HG03097 (cell line): ENCODE results near the gene GNAL.
"Not testable (repeated sequence)": the region's sequence is repeated elsewhere in the genome, so short reads cannot be mapped to it uniquely, and the experiment has no call there.

Source experiments
- ATAC-seq: cut with Tn5 transposase; IDR thresholded peaks from one replicate; pipeline ENCODE4 v1.9.1; 2021; ENCODE audit not compliant: unreplicated experiment, low FRiP score

GNAL gene

DNA sequence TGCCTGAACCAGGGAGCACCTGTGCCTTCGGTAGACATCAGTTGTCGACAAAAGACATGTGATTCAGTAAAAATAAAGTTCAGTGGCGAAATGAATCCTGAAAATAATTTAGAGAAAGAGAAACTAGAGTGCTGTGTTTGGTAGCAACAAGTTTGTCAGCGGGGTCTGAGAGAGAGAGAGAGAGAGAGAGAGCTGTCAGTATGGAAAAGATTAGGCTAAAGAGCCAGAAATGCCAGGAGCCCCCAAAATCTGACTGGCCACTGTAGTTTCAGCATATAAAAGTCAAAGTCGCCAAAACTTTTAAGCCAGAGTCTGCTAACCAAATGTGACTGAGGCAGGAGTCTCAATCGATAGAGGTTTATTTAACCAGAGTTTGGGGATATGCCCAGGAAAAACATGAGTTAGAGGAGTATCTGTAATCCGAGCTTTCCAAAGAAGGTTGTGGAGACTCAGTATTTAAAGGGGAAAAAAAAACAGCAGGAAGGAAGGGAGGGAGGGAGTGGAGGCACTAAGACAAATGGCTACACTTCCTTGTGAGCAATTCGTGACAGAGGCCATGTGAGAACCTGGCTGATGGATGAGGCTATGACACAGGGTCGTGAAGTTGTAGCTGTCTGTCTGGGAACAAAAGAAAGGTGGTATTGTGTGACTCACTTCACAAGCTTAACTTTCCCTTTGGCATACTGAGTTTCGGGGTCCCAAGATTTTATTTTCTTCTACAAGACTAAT is 20.5 kb upstream of the GNAL start:
- ATAC-seq = no peak

DNA sequence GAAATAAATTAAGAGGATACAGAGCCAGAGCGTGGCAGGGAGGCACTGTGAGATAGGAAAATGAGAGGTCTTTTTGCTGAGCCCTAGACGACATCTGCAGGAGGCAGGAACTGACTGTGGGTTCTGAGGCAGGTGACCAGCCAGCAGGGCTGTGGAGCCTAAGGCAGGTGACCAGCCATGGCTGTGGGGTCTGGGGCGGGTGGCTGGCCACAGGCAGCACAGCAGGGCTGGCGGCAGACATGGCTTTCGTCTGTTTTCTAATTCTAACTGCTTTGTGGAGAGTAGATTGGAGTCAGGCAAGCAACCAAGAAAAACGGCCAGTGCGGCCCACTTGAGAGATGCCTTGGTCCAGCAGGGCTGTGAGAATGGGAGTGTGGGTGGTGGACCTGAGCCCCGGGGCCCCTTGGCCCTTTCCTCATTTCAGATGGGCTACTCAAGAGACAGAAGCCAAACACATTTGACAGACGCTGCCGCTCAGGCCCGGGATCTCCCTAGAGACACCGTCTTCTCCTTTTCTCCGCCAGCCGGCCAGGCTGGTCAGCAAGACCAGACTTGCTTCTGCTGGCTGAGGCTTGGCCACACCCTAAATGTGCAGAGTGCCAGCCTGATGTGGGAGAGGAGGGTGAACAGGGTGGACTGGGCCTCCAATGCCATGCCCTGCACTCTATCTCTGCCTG is 19.7 kb upstream of the GNAL start:
- ATAC-seq = no peak

GRCh38 chr18:11669948-11670275 is 19.2 kb upstream of the GNAL start:
- ATAC-seq = no peak

DNA sequence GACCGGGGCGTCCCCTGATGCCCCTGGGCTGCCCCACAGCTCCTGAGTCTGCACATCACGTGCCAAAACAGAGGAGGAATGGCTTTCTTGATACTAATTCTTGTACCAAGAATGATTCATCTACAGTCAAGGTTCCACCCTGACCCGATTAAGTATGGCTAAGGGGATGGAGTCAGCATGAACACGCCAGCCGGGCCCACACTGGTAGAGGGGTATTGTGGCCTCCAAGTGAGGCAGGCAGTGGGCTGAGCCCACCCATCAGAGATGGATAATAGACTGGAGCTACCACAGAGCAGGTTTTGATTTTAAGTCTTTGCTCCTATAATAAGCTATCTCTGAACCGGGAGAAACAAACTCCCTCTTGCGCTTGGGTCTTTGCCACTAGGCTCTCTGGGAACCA is 17.9 kb upstream of the GNAL start:
- no peak for ATAC-seq

DNA sequence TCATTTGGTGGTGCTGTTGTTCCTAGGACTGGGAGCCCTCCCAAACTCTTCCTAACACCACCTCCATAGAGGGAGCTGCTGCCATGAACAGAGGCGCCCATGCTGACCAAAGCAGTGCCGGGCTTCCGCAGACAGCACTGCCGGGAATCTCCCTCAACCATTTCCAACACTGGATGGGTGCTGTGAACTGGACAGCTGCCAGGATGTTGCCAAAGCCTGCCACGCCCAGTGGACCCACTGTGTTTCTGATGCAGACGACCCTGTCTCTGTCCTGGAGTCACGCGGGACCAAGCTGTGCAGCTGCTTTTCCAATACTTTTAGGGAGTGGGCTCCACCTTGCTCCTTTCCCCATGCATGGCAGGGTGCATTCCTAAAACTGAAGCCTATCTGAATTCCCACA is 16.9 kb upstream of the GNAL start:
- ATAC-seq = no peak

DNA sequence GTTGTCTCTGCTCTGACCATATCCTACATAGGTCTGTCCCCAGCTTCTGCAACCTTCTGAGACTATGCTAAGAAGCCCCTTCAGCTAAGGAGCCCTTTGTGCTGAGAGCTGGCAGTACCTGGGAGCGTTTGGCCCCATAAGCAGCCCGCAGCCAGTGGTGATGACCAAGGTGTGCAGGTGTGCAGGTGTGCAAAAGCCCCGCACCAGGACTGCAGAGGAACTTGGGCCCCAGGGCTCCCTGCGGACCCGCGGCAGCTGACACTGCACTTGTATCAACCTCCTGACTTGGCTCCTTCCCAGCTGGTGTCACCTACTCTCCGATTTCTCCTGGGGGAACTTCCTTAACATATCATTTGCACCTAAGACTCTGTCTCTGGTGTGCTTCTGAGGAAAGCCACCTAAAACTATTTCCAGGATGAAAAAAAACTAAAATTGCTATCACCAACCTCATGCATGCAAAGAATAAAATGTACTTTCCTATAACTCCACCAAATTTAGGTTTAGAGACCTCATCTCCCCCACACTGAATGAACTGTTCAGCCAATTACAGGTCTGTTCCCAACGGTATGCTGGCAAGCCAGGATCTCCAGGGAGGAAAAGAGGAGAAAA is 16.1 kb upstream of the GNAL start:
- no peak for ATAC-seq

DNA sequence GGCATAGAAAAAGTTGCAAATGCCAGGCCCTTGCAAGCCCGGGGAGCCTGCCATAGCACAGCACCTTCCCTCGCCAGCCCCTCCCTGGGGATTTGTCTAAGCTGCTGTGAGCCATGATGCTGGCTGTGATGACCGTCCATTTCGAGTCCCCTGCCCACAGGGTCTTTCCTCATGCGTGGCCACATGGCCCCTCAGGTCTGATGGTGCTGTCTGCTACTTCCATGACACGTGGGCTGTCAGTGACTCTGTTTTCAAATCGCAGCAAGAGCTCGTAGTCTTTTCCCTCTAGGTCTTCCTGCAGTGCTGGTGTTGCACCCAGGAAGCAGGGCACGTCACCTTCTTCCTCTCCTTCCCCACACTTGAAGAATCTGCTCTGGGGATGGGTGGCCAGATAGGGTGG is 15.5 kb upstream of the GNAL start:
- ATAC-seq = no peak

DNA sequence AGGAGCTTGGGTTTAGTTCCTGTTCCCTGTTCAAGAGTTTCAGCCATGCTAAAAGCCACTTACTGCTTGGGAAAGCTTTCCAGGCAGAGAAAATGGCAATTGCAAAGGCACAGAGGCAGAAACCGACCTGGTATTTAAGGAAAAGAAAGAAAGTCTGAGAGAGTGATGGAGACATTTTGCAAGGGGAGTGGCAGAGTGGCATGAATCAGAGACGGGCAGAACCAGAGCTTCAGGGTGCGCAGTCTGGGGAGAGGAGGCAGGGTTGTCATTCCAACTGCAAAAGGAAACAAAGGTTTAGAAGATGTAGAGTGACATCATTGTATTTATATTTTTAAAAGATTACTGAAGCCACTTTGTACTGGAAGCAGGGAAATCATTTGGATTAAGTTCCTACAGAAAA is 14.9 kb upstream of the GNAL start:
- ATAC-seq = no peak

DNA sequence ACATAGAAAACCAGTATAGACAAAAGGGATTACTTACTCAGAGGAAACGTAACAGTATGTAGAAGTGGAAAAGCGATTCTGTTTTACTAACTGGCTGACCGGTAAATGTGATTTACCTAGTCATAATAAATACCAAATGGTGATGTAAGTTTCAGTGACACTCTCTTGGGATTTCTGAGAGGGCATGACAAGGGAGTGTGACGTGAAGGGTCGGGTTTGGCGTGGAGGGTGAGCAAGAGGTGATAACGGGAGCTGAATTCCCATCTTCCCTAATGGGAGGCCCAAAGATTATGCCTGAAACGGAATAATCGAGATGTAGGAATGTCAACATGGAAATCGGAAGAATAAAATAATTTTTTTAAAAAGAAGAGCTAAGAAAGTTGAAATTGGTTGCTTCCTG is 12.7 kb upstream of the GNAL start:
- no peak for ATAC-seq

DNA sequence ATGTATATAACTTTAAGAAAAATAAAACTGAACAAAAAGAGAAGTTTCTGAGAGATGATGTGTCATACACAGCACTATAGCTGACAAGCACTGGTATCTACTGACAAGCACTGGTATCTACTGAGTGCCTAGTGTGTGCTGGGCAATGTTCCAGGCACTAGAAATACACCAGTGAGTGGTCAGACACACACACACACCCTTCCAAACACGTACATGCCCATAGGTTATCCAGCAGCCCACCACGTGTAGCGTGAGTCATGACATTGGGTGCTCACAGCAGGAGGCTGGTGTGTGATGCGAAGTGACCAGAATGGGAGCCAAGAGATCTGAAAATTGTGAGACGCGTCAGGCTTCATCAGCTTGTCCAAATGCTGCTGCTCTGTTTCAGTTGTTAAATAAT is 12.2 kb upstream of the GNAL start:
- no peak for ATAC-seq

- ATAC-seq = no peak
These were observed 10.9 kb upstream of the GNAL start for GRCh38 chr18:11678211-11678610.

DNA sequence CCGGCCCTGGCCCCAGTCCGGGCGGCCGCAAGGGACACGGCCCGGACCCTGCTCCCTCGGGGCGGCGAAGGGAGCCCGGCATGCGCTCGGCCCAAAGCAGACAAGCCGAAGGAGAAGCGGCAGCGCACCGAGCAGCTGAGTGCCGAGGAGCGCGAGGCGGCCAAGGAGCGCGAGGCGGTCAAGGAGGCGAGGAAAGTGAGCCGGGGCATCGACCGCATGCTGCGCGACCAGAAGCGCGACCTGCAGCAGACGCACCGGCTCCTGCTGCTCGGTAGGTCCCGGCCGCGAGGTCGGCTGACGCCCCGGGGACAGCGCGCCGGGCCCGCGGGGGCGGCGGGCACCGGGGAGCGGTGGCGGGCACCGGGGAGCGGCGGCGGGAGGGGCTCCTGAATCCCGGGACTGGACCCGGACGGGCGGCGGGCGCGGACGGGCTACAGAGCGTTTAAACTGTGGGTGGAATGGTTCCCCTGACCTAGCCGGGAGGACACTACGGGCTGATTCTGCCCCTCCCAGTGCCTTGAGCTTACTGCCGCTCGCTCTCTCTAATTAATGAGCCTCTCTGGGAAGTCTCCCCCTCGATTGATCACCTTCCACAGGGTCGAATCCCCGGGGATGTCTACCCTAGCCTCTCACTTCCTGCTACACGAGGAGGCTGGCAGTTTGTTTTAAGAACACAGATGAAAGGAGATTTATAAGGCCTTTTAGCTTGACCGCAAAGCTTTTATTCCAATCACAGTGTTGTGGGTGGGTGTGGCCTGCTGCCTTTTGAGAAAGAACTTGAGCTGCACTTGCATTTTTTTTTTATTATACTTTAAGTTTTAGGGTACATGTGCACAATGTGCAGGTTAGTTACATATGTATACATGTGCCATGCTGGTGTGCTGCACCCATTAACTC is 853 bp downstream of the GNAL start:
- ATAC-seq = peak; percentile 53

- not testable (repeated sequence) for ATAC-seq
These were observed 1.6 kb downstream of the GNAL start for GRCh38 chr18:11690660-11691059.

- ATAC-seq = no peak
These were observed 6.7 kb downstream of the GNAL start for GRCh38 chr18:11695736-11696135.

- no peak for ATAC-seq
These were observed 7.4 kb downstream of the GNAL start for GRCh38 chr18:11696451-11696850.

DNA sequence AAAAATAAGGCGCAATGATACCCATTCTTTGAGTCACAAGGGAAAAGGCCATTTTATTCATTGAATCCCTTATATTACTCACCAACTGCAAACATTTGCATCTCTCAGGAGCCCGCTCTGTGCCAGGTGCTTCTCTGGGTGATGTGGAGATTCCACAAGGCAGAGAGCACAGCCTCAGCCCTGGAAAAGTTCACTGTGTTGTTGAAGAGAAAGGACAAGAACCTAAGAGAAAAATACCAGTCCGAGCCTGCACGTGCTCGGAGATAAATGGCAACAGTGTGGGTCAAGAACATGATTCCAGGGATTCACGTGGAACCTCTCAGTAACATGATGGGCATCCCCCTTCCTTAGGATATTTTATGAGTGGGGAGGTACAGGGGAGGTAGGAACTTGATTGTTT is 11.8 kb downstream of the GNAL start:
- ATAC-seq = no peak

- no peak for ATAC-seq
These were observed 21.5 kb downstream of the GNAL start for GRCh38 chr18:11710578-11710977.

DNA sequence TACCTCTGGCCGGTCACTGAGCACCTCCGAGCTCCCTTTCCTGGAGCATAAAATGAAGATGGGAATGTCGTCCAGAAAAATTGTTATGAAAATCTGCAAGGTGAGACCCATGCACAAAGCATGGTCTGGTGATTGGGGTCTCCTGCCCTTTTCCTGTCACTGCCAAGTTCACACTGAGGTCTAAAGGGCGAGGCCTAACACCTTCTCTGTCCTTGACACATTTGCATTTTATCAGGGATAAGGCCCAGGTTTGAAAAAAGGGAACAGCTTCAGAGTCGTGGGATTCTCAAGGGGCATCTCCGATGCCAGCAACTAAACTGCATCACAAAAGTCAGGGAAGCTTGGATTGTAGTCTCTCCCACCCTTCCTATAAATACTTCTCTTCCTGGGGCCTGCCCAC is 24.7 kb downstream of the GNAL start:
- ATAC-seq = no peak

DNA sequence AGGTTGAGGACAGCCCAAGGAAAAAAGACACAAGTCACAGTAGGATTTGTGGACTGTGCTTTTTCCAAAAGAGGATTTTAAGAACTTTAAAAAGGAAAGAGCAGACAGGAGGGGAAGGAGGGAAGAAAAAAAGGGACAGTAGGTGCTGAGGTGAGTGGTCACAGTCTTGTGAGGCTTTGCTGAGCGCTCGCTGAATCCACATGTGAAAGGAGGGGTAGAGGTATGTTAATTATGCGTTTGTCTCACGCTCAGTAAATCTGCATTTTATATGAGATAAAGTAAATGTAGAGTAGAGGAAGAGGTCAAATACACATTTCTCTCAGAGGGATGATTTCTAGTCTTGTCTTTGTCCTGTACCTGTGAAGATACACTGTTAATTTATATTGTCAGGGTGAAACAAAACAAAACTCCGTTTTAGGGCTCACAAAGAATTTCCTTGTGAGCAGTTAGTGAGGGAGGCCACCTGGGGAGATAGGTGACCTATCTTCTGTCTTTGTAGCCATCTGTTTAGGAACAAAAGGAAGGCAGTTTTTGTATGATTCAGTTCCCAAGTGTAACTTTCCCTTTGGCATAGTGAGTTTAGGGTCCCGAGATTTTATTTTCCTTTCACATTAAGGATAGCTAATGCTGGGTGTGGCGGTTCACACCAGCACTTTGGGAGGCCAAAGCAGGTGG is 25.3 kb downstream of the GNAL start:
- no peak for ATAC-seq

GRCh38 chr18:11716767-11717315 is 27.8 kb downstream of the GNAL start:
- not testable (repeated sequence) for ATAC-seq
